ENCODE data around the gene CHPT1.
"Not testable (repeated sequence)": the region's sequence is repeated elsewhere in the genome, so short reads cannot be mapped to it uniquely, and the experiment has no call there.

Gene CHPT1

GRCh38 chr12:101729842-101730241 lies 32.4 kb downstream of the CHPT1 start:
- DNase-seq: no peak

- DNase-seq: no peak
Observed at GRCh38 chr12:101732318-101732717, 34.9 kb downstream of the CHPT1 start.

GRCh38 chr12:101733166-101733565 lies 35.7 kb downstream of the CHPT1 start:
- DNase-seq: no peak

GRCh38 chr12:101734482-101734881 lies 37.0 kb downstream of the CHPT1 start:
- DNase-seq: not testable (repeated sequence)

GRCh38 chr12:101737476-101737875 lies 40.0 kb downstream of the CHPT1 start:
- no peak for DNase-seq

DNA sequence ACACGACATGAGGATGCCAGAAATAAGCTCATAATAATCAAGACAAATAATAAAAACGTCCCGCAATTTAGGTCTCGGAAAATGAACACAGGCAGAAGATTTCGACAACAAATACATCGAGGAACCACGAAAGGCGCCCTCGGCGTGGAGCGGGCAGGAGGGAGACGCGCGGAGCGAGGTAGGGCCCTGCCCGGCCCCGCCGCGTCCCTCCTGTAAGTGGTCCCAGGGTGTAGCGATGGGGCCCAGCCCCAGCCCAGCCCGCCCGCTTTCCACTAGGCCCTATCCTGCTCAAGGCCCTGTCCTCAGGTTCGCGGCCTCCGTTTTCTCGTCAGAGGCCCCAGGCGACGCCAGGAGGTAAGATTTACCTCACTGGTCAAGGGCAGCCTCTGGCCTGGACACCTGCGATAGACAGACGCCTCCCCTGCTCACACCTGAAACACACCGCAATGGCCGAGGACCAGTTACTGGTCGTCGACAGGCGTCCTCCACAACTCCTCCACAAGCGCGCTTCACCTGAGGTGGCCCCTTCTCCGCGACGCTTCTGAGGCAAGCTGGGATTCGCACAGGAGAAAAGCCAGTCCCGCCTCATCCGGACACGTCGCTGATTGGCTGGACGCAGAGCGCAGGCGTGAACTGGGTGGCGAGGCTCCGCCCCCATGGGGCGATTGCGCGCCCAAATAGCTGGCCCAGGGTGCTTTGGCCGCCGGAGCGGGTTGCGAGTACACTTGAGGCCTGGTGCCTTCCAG lies 41.7 kb downstream of the CHPT1 start, which contains the start of gene SYCP3:
TSS of gene SYCP3 (minus strand) at position 543 of the 746 bp plus-strand sequence. CDS start 1,527 bp downstream, outside the sequence.
- no peak for DNase-seq

GRCh38 chr12:101740566-101740965 lies 43.1 kb downstream of the CHPT1 start:
- DNase-seq: no peak

DNA sequence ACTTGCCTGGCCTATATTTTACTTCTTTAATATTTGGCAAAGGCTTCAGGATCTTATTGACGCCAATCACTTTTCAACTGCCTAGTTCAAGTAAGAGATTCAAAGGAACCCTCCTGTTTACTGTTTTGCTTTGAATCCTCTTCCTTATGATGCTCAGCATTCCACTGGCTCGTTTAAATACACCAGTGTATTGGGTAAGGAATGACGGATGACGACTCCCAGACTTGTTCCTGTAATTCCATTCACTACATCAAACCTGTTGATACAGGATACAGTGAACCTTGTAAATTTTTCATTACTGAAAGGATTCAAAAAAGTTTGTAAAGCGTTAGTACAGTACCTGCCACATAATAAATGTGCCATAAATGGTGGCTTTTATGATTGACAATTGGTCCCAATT lies 43.5 kb downstream of the CHPT1 start:
- DNase-seq: no peak

DNA sequence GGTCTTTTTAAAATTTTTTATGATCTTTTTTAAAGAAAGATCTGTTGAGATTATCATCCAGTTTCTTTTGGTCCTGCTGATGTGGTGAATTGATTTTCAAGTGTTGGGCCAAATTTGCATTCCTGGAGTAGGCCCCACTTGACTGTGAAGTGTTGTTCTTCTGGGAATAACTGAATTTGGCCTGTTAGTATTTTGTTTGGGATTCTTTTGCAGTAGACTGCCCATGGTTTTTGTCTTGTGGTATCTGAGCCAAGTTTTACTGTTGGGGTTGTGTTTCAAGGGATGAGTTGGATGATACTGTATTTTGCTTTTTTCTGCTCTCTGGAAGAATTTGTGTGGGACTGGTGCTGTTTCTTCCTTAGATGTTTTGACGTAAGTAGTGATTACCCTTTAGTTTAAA lies 45.8 kb downstream of the CHPT1 start:
- no peak for DNase-seq

DNA sequence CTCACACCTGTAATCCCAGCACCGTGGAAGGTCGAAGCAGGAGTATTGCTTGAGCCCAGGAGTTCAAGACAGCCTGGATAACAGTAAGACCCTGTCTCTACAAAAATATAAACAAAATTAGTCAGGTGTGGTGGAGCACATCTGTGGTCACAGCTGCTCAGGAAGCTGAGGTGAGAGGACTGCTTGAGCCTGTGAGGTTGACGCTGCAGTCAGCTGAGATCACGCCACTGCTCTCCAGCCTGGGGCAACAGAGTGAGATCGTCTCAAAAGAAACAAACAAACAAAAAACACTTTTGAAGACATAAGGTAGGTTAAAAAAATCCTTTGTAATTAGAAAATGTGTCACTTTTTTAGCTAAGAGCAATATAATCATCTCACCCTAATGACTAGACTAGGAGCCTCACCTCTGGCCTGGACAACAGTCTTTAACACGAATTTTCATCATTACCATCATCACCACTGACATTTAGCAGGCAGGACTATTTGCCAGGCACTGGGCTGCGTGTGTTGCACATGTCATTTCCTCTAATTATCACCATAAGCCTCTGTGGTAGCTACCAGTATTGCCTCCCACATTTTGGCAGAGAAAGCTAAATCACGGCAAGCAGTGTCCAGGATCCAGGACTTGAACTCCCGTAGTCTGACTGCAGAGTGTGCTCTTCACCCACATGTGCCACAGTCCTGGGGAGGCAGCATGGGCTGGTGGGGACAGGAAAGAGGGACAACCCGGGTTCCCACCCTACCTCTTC lies 46.5 kb downstream of the CHPT1 start:
- no peak for DNase-seq

DNA sequence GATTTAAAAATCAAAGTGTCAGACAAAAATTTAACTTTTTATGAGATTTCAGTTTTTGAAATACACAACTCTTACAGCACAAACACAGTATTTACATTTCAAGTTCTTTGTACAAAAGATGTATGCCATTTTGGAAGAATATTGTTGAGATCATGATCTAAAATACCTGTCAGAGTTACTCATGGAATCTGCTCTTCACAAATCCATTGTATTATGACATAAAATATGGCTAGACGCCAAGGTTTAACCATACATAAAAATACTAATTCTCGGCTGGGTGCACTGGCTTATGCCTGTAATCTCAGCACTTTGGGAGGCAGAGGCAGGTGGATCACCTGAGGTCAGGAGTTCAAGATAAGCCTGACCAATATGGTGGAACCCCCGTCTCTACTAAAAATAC lies 48.0 kb downstream of the CHPT1 start:
- DNase-seq: no peak

GRCh38 chr12:101746196-101746595 lies 48.8 kb downstream of the CHPT1 start:
- no peak for DNase-seq

GRCh38 chr12:101746661-101747060 lies 49.2 kb downstream of the CHPT1 start:
- DNase-seq: peak; percentile 29

DNA sequence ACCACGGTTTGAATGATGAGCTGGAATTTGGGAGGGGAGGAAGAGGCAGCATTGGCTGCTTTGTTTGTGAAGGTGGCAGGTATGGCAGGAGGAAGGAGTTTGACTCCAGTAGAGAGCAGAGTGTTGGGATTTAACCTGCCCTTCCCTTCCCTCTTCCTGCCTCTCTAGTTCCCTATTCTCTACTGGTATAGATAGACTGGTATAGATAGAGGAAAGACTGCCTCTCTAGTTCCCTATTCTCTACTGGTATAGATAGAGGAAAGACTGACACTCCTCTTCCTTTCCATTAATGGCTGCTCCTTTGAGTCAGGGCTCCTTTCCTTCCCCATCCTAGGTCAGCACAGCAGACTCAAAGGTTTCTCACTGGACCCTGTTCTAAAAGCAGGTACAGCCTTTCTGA lies 50.3 kb downstream of the CHPT1 start:
- no peak for DNase-seq

- DNase-seq: no peak
Observed at GRCh38 chr12:101748907-101749306, 51.5 kb downstream of the CHPT1 start.

DNA sequence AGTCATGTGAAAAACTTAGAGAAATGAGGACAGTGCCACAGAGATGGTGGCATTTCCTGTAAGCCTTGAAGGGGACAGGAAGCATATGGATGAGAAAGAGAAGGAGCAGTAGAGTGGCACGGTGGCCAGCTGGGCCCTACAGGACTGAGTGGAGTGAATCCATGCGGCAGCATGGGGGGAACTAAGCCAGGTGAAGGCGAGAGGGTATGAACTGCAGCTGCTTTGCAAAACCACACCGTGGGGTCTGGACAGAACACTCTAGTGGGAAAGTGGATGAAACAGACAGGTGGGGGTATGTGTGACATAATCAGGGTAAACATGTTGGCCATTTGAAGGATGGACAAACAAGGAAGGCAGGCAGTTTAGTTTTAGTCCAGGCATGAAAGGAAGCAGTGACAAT lies 52.2 kb downstream of the CHPT1 start:
- DNase-seq: no peak

DNA sequence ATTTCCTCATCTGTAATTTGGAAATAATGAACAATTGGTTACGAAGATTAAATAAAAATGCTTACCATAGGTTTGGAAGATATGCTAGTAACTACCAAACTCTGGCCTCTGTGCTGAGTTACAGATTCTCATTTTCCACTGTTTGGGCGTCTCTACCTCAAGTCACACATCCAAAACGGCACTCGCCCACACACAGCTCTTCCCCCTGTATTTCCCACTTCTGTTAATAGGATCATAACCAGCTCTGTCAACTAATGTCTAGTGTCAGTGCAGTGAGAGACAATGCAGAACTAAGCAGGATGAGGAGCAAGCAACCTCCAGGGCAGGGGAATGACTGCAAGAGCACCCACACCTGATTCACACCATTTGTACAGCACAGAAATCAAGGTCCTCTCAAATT lies 52.7 kb downstream of the CHPT1 start:
- no peak for DNase-seq

DNA sequence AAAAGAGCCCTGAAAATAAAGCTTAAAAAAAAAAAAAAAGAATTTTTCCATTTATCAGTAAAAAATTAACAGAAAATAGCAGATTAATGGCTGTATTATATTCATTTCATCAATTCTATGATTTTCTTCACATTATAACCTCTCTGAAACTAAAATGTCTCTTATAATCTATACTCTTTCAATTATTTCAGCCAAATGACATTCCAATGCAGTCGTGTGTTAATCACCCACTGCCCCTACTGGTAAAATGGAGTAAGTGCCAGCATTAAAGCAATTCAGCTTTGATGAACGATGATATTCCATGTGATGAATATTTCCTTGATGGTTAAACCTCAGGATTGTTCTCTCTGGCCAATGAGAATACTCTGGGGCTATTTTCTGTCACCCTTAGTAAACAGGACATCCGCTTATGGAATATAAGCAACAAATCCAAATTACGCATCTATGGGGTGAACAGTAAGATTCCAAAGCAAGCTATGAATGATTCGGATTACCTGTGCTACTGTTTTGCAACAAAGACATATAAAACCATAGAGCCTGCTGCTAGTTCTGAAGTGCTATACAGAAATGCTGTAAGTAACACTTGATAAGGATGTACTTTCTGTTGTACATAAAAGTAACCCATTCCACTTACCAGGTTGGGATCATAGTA lies 62.1 kb downstream of the CHPT1 start:
- DNase-seq: peak; percentile 53

- DNase-seq: no peak
Observed at GRCh38 chr12:101761350-101761749, 63.9 kb downstream of the CHPT1 start.

GRCh38 chr12:101761781-101762180 lies 64.3 kb downstream of the CHPT1 start:
- no peak for DNase-seq

DNA sequence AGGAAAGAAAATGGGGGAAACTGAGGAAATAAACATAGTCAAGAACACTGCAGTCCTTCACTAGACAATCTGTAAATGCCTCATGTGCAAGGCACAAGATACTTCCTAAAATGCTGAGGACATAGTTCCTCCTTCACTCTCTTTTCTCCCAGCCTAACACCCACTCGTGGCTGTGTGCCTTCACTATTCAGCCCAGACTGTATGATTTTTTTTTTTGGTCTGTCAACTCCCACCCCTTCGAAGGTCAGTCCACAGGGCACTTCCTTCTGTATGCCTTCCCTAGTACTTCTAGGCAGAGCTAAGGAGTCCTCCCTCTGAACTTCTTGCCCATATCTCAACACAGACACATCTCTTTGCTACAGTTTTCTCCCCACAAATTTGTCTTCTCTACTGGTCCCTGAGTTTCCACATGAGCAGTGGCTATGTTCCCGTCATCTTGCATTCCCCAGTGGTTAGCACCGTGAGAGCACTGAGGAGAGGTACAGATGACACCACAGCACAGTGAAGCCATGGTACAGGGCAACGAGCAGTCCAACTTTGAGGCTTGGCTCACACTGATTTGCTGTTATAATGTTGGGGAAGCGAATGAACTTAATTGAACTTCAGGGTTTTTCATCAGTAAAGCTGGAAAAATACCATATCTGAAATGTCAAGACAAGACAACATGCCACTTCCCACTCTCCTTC lies 65.9 kb downstream of the CHPT1 start:
- DNase-seq: no peak

- DNase-seq: no peak
Observed at GRCh38 chr12:101764051-101764792, 66.8 kb downstream of the CHPT1 start.
